ENCODE measurements around the gene SLC27A5.
A peak's percentile ranks its signal among the peaks of the same experiment; 100 is the strongest.
"Not testable (repeated sequence)": the region's sequence is repeated elsewhere in the genome, so short reads cannot be mapped to it uniquely, and the experiment has no call there.

The SLC27A5 gene

GRCh38 chr19:58492265-58492664 lies 19.5 kb downstream of the SLC27A5 start:
- DNase-seq, result no peak

GRCh38 chr19:58491393-58491792 lies 20.4 kb downstream of the SLC27A5 start:
- no peak for DNase-seq

GRCh38 chr19:58484349-58484748 lies 27.4 kb downstream of the SLC27A5 start:
- not testable (repeated sequence) for DNase-seq

GRCh38 chr19:58483776-58484175 lies 28.0 kb downstream of the SLC27A5 start:
- DNase-seq, result no peak

GRCh38 chr19:58482372-58482771 lies 29.4 kb downstream of the SLC27A5 start:
- DNase-seq, result no peak

GRCh38 chr19:58480831-58481230 lies 31.0 kb downstream of the SLC27A5 start:
- DNase-seq, result no peak

- DNase-seq, result no peak
Measured at GRCh38 chr19:58480481-58480830, 31.3 kb downstream of the SLC27A5 start.

- DNase-seq, result no peak
Measured at GRCh38 chr19:58479736-58480480, 31.9 kb downstream of the SLC27A5 start.

- DNase-seq, result no peak
Measured at GRCh38 chr19:58479303-58479702, 32.5 kb downstream of the SLC27A5 start.

GRCh38 chr19:58477871-58478270 lies 33.9 kb downstream of the SLC27A5 start:
- no peak for DNase-seq

- no peak for DNase-seq
Measured at GRCh38 chr19:58477130-58477529, 34.7 kb downstream of the SLC27A5 start.

- no peak for DNase-seq
Measured at GRCh38 chr19:58476498-58477015, 35.2 kb downstream of the SLC27A5 start.

- peak; percentile 97 for DNase-seq
Measured at GRCh38 chr19:58475714-58476497, 35.9 kb downstream of the SLC27A5 start, which contains the start of gene ZNF446. Gene ZNF446 (plus strand): TSS chr19:58476352. CDS start chr19:58477219, 867 bp downstream.

- DNase-seq, result no peak
Measured at GRCh38 chr19:58474997-58475713, 36.6 kb downstream of the SLC27A5 start.

GRCh38 chr19:58474291-58474996 lies 37.3 kb downstream of the SLC27A5 start:
- no peak for DNase-seq

GRCh38 chr19:58473775-58474174 lies 38.0 kb downstream of the SLC27A5 start:
- DNase-seq, result no peak

- no peak for DNase-seq
Measured at GRCh38 chr19:58471736-58472135, 40.1 kb downstream of the SLC27A5 start.

- not testable (repeated sequence) for DNase-seq
Measured at GRCh38 chr19:58470837-58471543, 40.8 kb downstream of the SLC27A5 start.

- no peak for DNase-seq
Measured at GRCh38 chr19:58469241-58470013, 42.4 kb downstream of the SLC27A5 start.

GRCh38 chr19:58468216-58468839 lies 43.5 kb downstream of the SLC27A5 start:
- DNase-seq, result no peak

Measured in CD4-positive, alpha-beta T cell treated with Interleukin-6 for 4 hours (primary cell).